Measurements from ENCODE around the gene ALG14. TPM values are rescaled to one million over a fixed set of nuclear protein-coding genes. Genes with fewer than 3 reads are reported as not detected.

ALG14 gene
- total RNA-seq, 4 donors from 2014 or later, result 1.1 to 2.4 (median 1.4) TPM

DNA sequence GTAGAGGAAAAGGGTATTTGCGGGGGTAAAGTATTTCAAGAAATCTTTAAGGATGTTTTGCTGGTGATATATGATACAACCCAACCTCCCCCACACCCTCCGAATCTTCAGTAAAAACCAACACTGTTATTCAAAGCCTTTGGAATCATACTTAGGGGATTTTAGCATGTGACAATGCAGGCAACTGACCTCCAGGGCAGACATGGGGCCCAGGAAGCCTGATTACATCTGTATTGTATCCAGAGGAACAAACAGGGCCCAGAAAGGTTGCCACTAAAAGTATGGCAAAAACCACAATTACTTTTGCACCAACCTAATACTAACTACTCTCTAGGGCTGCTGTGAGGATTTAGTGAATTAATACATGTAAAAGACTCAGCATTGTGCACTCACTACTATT, 102.0 kb downstream of the ALG14 start:
- TF ChIP-seq, protein P1, sequence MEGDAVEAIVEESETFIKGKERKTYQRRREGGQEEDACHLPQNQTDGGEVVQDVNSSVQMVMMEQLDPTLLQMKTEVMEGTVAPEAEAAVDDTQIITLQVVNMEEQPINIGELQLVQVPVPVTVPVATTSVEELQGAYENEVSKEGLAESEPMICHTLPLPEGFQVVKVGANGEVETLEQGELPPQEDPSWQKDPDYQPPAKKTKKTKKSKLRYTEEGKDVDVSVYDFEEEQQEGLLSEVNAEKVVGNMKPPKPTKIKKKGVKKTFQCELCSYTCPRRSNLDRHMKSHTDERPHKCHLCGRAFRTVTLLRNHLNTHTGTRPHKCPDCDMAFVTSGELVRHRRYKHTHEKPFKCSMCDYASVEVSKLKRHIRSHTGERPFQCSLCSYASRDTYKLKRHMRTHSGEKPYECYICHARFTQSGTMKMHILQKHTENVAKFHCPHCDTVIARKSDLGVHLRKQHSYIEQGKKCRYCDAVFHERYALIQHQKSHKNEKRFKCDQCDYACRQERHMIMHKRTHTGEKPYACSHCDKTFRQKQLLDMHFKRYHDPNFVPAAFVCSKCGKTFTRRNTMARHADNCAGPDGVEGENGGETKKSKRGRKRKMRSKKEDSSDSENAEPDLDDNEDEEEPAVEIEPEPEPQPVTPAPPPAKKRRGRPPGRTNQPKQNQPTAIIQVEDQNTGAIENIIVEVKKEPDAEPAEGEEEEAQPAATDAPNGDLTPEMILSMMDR (IDR thresholded peaks at IDR 0.05; ENCODE audit: low read depth), result no peak

DNA sequence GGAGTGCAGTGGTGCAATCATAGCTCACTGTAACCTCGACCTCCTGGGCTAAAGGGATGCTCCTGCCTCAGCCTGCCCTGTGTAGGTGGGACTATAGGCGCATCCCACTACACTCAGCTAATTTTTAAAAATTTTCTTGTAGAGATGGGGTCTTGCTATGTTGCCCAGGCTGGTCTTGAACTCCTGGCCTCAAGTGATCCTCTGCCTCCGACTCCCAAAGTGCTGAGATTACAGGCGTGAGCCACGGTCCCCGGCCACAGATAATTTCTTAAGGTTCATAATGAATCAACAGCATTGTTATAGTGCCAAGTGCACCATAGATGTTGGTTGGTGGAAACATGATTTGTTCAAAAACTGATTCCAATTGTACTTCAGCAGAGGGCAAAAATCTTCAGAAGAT, 103.6 kb downstream of the ALG14 start:
- TF ChIP-seq, protein P1 (IDR thresholded peaks at IDR 0.05; ENCODE audit: low read depth), result no peak

DNA sequence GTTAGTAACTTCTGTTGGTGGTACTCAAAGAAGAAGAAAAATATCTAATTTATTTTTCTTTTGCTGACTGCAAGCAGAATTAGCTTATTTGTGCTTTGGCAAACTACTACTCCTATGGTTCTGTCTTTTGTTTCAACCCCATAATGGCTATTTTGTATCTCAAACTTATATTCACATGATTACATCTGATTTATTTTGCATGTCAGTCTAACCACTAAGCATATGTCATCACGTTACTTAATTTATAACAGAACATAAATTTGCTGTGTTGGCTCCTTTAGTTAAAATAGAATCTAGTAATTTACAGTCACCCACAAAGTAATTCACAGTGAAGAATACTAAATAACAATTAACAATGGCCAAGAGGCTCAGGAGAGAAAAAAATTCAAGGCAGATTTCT, 106.7 kb downstream of the ALG14 start:
- TF ChIP-seq, protein P1 (IDR thresholded peaks at IDR 0.05; ENCODE audit: low read depth), result no peak

DNA sequence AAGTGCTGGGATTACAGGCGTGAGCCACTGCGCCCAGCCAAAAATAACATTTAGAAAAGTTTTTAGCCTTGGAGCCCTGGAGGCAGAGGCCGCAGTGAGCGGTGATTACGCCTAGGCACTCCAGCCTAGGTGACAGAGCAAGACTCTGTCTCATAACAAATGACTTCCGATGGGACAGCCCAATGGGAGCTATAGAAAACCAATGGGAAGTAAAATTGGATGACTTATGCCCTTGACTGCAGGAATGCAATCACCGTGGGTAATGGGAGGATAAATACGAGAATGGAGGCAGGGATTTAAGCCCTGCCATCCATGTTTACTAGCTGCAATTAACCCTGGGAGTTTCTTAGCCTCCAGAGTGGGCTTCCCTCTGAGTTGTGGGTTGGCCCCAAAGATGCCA, 108.9 kb downstream of the ALG14 start:
- TF ChIP-seq, protein P1 (IDR thresholded peaks at IDR 0.05; ENCODE audit: low read depth), result no peak

DNA sequence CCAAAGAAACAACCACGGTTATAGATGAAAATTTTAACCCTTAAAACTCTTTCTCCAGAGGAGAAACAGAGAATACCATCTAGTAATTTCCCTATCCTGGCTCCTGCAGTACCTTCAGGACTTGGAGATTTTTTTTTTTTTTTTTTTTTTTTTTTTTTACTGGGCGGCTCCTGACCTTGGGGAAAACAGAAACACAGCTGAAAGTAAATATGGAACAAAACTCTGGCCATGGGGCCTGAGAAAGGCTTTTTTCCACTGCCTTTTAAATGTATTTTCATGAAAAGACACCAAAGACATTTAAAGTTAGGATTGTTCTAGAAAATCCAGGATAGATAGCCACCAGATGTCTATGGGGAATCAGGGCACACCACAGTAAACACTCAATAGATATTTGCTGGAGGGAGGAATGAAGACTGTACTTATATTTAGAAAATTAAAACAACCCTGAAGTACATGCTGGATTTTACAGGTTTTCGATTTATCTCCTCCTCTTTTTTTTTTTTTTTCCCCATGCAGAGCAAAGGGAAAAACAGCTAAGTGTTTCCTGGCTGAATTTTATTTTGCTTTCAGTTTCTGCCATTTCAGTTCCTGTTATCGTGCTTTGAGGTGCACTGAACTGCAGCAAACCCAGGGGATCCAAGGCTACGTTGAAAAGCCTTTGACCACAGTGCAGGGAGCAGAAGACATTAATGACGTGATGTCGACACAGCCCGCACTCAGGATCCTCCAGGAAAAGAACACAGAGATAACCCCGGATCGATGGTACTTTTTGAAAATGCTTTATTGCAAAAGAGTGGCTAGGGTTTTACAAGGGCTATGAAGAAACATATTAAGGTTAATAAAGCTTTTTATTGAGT, 110.1 kb downstream of the ALG14 start:
- TF ChIP-seq, protein P1 (IDR thresholded peaks at IDR 0.05; ENCODE audit: low read depth), result no peak

DNA sequence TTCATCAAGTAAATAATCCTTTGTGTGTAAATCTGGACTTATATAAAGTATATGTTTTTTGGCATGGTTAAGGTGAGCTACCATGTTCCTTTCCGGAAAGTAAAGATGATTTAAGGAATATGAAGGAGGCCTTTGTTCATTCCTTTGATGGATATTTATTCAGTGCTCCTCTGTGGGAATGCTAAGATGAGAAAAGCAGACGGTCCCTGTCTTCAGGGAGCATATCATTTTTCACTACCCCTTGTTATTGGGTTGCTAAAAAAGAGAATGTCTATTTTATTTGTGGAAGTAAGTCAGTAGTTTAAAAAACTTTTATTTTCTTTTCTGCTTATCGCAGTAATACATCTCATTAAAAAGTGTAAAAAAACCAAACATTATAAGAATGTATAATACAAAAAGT, 110.8 kb downstream of the ALG14 start:
- TF ChIP-seq, protein P1 (IDR thresholded peaks at IDR 0.05; ENCODE audit: low read depth), result no peak

DNA sequence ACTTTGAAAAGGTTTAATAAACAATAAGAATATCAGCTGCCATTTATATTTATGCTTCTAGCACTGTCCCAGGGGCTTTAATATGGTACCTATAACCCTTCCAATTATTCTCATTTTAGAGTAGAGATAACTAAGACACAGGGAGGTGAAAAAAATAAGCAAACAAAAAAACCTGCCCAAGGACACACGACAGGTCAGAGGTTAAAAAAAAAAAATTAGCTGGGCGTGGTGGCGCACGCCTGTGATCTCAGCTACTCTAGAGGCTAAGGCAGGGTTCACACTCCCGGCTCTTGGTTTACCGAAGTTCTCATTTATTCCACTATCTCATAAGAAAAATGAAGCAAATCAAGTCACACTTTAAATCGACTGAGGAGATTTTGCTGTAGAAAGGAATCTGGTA, 111.2 kb downstream of the ALG14 start:
- TF ChIP-seq, protein P1 (IDR thresholded peaks at IDR 0.05; ENCODE audit: low read depth), result no peak

Measured in subcutaneous adipose tissue (tissue), 4 donors.